Right ventricle myocardium inferior (tissue), 1 donor: ENCODE data around the gene STRA8. TPM values are rescaled to one million over a fixed set of nuclear protein-coding genes. Genes with fewer than 3 reads are reported as not detected.
"Not testable (repeated sequence)": the region's sequence is repeated elsewhere in the genome, so short reads cannot be mapped to it uniquely, and the experiment has no call there.

Experiments used
- ATAC-seq: fragments of 200-7000 bp; cut with Tn5 transposase; one replicate; pipeline ENCODE4 v1.9.1; 2020; ENCODE audit warnings: mild to moderate bottlenecking, moderate library complexity
- DNase-seq: peaks from one replicate; pipeline ENCODE4 v3.0.0; 2021; ENCODE audit errors: missing footprints
- intact Hi-C: fragments of 100-400 bp; cut with DNase I; formaldehyde crosslinking; loops from one replicate; pipeline ENCODE4 v1.11.0; 2022
- total RNA-seq: library from RNA; stranded (reverse); fragmentation: NEBNext Ultra II Directional; extraction: Animal tissue kit (Norgen Biotek cat#: 25700); gene quantifications from one replicate; pipeline ENCODE4 v1.2.1, GENCODE V29; 2021
- donor health status: DM: no; HTN: yes; CAD: no; lungs with severe emphysema.

The STRA8 gene
- total RNA-seq, 1 donor from 2014 or later = not detected

GRCh38 chr7:135201350-135201749 is 32.3 kb upstream of the STRA8 start:
- DNase-seq (no peak), ATAC-seq (no peak)
- intact Hi-C loops = no loop called here

- no peak for ATAC-seq
- intact Hi-C loops = no loop called here
Measured at GRCh38 chr7:135204341-135204749, 29.3 kb upstream of the STRA8 start.

GRCh38 chr7:135204876-135205275 is 28.8 kb upstream of the STRA8 start:
- no peak for DNase-seq
- intact Hi-C loops = no loop called here
- no peak for ATAC-seq

More at GRCh38 chr7:135204341-135204749, 29.3 kb upstream of the STRA8 start:
- no peak for DNase-seq

GRCh38 chr7:135205850-135206249 is 27.8 kb upstream of the STRA8 start:
- intact Hi-C loops = no loop called here
- ATAC-seq (no peak), DNase-seq (no peak)

GRCh38 chr7:135206941-135207391 is 26.7 kb upstream of the STRA8 start:
- intact Hi-C loops = no loop called here
- no peak for DNase-seq
- ATAC-seq = no peak

GRCh38 chr7:135207406-135208101 is 26.1 kb upstream of the STRA8 start:
- intact Hi-C loops = no loop called here
- no peak for DNase-seq
- ATAC-seq = no peak

- DNase-seq (no peak), ATAC-seq (no peak)
- intact Hi-C loops = no loop called here
Measured at GRCh38 chr7:135208102-135208793, 25.4 kb upstream of the STRA8 start.

GRCh38 chr7:135209225-135209834 is 24.3 kb upstream of the STRA8 start:
- no peak for ATAC-seq

GRCh38 chr7:135210888-135211178 is 22.8 kb upstream of the STRA8 start:
- intact Hi-C loops = no loop called here
- ATAC-seq (no peak), DNase-seq (no peak)

More at GRCh38 chr7:135209225-135209834, 24.3 kb upstream of the STRA8 start:
- intact Hi-C loops = no loop called here
- no peak for DNase-seq

- peak; percentile 99 for ATAC-seq
- intact Hi-C loops = no loop called here
- peak; percentile 97 for DNase-seq
Measured at GRCh38 chr7:135211179-135211945, 22.3 kb upstream of the STRA8 start, which contains the start of gene WDR91. Gene WDR91, minus strand, starts transcription at chr7:135211526. Its CDS starts 24 bp downstream, at chr7:135211502.

GRCh38 chr7:135211946-135212685 is 21.5 kb upstream of the STRA8 start:
- DNase-seq, intact Hi-C loops: not testable (repeated sequence)
- peak; percentile 30 for ATAC-seq

GRCh38 chr7:135213831-135214230 is 19.8 kb upstream of the STRA8 start:
- intact Hi-C loops = no loop called here
- no peak for ATAC-seq

GRCh38 chr7:135215180-135215579 is 18.5 kb upstream of the STRA8 start:
- no peak for ATAC-seq
- intact Hi-C loops = no loop called here
- no peak for DNase-seq

More at GRCh38 chr7:135213831-135214230, 19.8 kb upstream of the STRA8 start:
- no peak for DNase-seq

- DNase-seq = no peak
Measured at GRCh38 chr7:135215698-135216097, 17.9 kb upstream of the STRA8 start.

GRCh38 chr7:135217645-135218509 is 15.8 kb upstream of the STRA8 start:
- no peak for ATAC-seq
- intact Hi-C loops = no loop called here
- no peak for DNase-seq

More at GRCh38 chr7:135215698-135216097, 17.9 kb upstream of the STRA8 start:
- ATAC-seq = no peak
- intact Hi-C loops = no loop called here

GRCh38 chr7:135224027-135224426 is 9.6 kb upstream of the STRA8 start:
- DNase-seq = no peak
- intact Hi-C loops = no loop called here
- ATAC-seq = no peak

- intact Hi-C loops = no loop called here
- ATAC-seq (no peak), DNase-seq (no peak)
Measured at GRCh38 chr7:135231686-135232085, 2.0 kb upstream of the STRA8 start.

GRCh38 chr7:135232087-135232486 is 1.6 kb upstream of the STRA8 start:
- ATAC-seq = no peak

More at GRCh38 chr7:135232087-135232486, 1.6 kb upstream of the STRA8 start:
- intact Hi-C loops = no loop called here
- DNase-seq = no peak
